GM12864 (cell line): Measurements from ENCODE around the gene NFYC.

ENCODE experiments used
- DNase-seq: peaks from one replicate; pipeline ENCODE4 v3.0.0-alpha.2; 2011; ENCODE audit warnings: low read depth
- H3K4me3 ChIP-seq: 2 replicates; pipeline ENCODE4 v1.5.1; 2011; ENCODE audit warnings: mild to moderate bottlenecking, low read depth, low read length, control low read depth
- CTCF ChIP-seq: IDR thresholded peaks from 2 replicates; pipeline ENCODE4 v1.5.1; 2011; ENCODE audit warnings: low read depth, mild to moderate bottlenecking, moderate library complexity, low read length, control low read depth, inconsistent platforms; ENCODE audit errors: missing control alignments

Gene NFYC

GRCh38 chr1:40785446-40785845 lies 93.9 kb downstream of the NFYC start:
- TF ChIP-seq CTCF = no peak
- no peak overlapping the region for H3K4me3 ChIP-seq
- DNase-seq = no peak

- TF ChIP-seq CTCF = no peak
- DNase-seq = no peak
These were observed 94.9 kb downstream of the NFYC start for GRCh38 chr1:40786171-40786994.

GRCh38 chr1:40786995-40787705 lies 95.6 kb downstream of the NFYC start:
- no peak overlapping the region for H3K4me3 ChIP-seq
- no peak for DNase-seq
- TF ChIP-seq CTCF = no peak

More at GRCh38 chr1:40786171-40786994, 94.9 kb downstream of the NFYC start:
- no peak overlapping the region for H3K4me3 ChIP-seq

GRCh38 chr1:40787737-40788560 lies 96.4 kb downstream of the NFYC start:
- DNase-seq = no peak
- H3K4me3 ChIP-seq = no peak overlapping the region
- no peak for TF ChIP-seq CTCF

GRCh38 chr1:40788561-40789341 lies 97.2 kb downstream of the NFYC start:
- H3K4me3 ChIP-seq = no peak overlapping the region
- TF ChIP-seq CTCF = no peak
- no peak for DNase-seq

GRCh38 chr1:40789342-40789598 lies 97.8 kb downstream of the NFYC start:
- DNase-seq = no peak
- no peak for TF ChIP-seq CTCF
- H3K4me3 ChIP-seq = no peak overlapping the region
